NB4 (cell line): ENCODE data around the gene CRAT.

ENCODE experiments used
- DNase-seq: peaks from one replicate; pipeline ENCODE4 v3.0.0; 2010; ENCODE audit warnings: low read depth
- H3K4me3 ChIP-seq: one replicate; pipeline ENCODE4 v1.5.1; 2011; ENCODE audit warnings: mild to moderate bottlenecking, low read depth, low read length, moderate library complexity
- MYC ChIP-seq: IDR thresholded peaks from 2 replicates; pipeline ENCODE4 v1.6.1; 2011; ENCODE audit warnings: low read depth, low read length
- POLR2A ChIP-seq: IDR thresholded peaks from 2 replicates; pipeline ENCODE4 v1.6.1; 2011; ENCODE audit warnings: mild to moderate bottlenecking; ENCODE audit not compliant: insufficient read length; ENCODE audit errors: extremely low read depth
- TF ChIP-seq, protein P1 (sequence below): IDR thresholded peaks from one replicate; pipeline ENCODE4 v1.5.1; 2012; ENCODE audit warnings: low read depth, low read length
- TF ChIP-seq, protein P2 (sequence below): IDR thresholded peaks from 2 replicates; pipeline ENCODE4 v1.6.1; 2011; ENCODE audit warnings: low read depth, low read length

CRAT gene

DNA sequence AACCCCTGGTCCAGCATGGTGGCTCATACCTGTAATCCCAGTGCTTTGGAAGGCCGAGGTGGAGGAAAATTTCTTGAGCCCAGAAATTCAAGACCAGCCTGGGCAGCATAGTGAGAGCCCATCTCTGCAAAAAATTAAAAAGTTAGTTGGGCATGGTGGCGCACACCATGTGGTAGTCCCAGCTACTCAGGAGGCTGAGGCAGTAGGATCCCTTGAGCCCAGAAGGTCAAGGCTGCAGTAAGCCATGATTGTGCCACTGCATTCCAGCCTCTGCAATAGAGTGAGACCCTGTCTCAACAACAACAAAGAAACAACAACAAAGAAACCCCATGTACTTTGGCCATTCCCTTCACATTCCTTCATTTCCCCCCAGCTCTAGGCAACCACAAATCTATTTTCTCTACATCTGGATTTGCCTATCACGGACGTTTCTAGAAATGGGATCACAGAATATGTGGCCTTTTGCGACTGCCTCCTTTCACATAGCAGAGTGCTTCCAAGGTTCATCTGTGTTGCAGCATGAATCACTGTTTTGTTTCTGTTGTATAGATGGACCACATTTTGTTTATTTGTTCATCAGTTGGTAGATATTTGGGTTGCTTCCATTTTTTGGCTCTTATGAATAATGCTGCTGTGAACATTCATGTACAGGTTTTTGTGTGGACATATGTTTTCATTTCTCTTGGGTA lies 56.3 kb downstream of the CRAT start:
- TF ChIP-seq, protein P1, sequence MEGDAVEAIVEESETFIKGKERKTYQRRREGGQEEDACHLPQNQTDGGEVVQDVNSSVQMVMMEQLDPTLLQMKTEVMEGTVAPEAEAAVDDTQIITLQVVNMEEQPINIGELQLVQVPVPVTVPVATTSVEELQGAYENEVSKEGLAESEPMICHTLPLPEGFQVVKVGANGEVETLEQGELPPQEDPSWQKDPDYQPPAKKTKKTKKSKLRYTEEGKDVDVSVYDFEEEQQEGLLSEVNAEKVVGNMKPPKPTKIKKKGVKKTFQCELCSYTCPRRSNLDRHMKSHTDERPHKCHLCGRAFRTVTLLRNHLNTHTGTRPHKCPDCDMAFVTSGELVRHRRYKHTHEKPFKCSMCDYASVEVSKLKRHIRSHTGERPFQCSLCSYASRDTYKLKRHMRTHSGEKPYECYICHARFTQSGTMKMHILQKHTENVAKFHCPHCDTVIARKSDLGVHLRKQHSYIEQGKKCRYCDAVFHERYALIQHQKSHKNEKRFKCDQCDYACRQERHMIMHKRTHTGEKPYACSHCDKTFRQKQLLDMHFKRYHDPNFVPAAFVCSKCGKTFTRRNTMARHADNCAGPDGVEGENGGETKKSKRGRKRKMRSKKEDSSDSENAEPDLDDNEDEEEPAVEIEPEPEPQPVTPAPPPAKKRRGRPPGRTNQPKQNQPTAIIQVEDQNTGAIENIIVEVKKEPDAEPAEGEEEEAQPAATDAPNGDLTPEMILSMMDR: no peak
- TF ChIP-seq MYC (no peak), POLR2A (no peak)
- TF ChIP-seq, protein P2, sequence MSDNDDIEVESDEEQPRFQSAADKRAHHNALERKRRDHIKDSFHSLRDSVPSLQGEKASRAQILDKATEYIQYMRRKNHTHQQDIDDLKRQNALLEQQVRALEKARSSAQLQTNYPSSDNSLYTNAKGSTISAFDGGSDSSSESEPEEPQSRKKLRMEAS: no peak
- DNase-seq: no peak
- no peak overlapping the region for H3K4me3 ChIP-seq

- no peak for DNase-seq
- TF ChIP-seq POLR2A: no peak
- no peak overlapping the region for H3K4me3 ChIP-seq
Observed at GRCh38 chr9:129053020-129053419, 57.6 kb downstream of the CRAT start.

GRCh38 chr9:129052592-129052991 lies 58.0 kb downstream of the CRAT start:
- no peak overlapping the region for H3K4me3 ChIP-seq
- TF ChIP-seq, protein P1: no peak
- no peak for TF ChIP-seq MYC
- TF ChIP-seq, protein P2: no peak
- no peak for TF ChIP-seq POLR2A
- no peak for DNase-seq
